GM18507 (cell line): Measurements from ENCODE around the gene ASB18.

Experiments
- DNase-seq: peaks from one replicate; pipeline ENCODE4 v3.0.0; 2011; ENCODE audit warnings: low read depth; ENCODE audit not compliant: insufficient read length; ENCODE audit errors: extremely low spot score
- FAIRE-seq: peaks from 2 replicates; lab custom pipeline; 2011; peaks lifted over from hg19 to GRCh38; lab: Jason Lieb, UNC

Gene ASB18

DNA sequence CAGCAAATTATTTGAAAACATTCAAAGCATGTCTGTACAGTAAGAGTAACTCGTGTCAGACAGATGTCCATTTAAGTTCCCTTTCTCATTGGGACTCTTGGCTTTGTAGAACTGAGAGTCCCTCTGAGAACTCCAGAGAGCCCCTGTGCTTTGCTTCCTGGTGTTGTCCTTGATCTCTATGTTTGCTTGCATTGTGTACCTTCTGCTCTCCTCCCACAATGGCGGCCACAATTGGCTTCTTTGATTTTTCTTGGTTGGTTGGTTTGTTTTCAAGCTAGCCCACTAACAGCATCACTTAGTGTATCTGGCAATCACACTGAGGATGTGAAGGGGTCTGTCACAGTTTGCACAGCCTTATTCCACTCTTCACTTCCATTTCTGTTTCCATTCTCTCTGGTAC lies 15.1 kb downstream of the ASB18 start:
- FAIRE-seq (no peak), DNase-seq (no peak)

DNA sequence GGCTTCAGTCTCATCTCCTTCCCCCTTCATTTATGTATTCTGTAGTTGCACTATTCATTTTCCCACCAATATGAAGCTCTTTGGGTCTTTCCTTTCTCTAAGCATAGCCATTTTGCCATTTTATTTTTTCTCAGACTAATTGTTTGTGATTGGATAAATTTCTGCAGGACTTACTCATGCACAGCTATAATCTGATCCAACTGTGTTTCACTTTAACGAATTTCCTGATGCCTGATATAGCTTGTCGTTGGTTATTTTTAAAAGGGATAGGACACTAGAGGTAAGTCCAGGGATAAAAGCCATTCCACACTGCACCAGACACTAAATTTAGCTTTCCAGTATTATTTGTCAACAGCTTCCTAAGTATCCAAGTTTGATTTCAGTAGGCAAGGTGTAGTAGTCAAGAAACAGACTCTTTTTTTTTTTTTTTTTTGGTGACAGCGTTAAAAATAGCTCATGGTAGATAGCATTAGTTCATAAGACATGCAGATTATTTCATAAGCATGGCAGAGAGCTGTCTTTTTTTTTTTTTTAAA lies 17.4 kb downstream of the ASB18 start:
- FAIRE-seq: no peak

DNA sequence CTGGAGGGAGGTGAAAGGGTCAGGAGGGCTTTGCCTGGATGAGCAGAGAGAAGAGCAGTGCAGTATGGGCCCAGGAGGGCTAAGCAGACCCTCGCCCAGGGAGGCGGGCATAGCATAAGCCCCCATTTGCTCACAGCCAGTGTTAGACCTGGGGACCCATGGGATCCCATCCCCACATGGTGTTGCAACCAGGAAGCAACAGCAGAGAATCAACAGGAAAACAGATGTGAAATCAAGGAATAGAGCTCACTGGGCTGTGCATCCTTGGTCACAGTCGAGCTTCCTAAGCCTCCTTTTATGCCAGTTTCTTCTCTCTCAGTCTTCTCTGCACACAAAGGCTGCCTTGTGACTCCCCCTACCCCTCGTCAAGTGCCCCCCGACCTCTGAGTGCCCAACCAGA lies 19.9 kb downstream of the ASB18 start:
- FAIRE-seq (no peak), DNase-seq (no peak)

More for the DNA sequence above, 17.4 kb downstream of the ASB18 start:
- no peak for DNase-seq

DNA sequence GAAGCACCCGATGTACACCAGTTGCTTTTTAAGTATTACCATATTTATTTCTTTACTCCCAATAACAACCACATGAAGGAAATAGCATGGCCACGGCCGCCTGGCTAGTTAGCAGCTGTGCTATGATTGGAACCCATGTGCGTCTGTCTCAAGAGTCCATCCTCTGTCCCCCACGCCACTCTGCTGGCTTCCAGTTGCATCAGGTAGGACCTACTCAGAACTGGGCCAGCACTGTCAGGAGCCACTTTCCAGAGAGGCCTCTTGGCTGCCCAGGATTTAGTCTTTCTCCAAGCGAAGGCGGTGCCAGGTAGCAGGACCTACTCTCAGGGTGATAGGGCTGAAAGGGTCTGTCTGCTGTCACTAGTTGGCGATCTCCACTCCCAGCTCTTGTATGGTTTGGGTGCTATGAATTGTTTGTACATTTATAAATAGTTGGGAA lies 22.1 kb downstream of the ASB18 start:
- DNase-seq (no peak), FAIRE-seq (no peak)

DNA sequence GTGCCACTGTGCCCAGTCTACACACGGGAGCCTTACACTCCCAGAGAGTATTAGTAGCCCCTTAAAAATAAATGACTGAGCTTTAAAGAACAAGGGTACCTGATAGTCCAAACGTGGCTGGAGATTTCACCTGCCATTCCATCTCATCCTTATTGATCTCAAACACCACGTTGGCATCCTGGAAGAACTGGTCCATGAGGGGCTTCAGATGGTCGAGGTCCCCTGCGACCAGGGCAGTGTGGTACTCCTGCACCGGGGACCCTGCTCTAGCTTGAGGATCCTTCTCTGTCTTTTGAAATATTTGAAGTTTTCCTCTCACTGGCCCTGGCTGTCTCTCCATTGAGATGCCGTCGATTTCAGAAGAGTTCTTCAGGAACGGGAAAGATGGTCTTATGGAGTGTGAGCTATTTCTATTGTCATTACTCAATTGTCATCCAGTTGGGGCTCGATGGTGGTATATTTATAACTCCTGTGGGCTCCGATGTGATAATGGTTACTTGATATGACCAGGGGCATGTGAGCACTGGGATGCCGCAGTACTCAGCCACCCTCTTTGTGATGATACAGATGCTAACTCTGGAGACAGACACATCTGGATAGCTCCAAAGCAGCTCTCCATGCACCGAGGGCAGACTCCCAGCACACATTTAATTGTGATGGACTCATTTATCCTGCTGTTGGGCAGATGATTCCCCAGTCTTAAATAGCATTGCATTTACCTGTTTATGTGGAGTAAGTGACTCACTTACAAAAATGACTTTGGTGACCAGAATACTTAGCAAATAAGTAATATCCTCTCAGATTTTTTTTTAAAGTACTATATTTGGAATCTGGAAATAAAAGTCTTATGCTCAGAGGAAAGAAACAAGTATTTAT lies 22.8 kb downstream of the ASB18 start:
- FAIRE-seq (no peak), DNase-seq (no peak)

DNA sequence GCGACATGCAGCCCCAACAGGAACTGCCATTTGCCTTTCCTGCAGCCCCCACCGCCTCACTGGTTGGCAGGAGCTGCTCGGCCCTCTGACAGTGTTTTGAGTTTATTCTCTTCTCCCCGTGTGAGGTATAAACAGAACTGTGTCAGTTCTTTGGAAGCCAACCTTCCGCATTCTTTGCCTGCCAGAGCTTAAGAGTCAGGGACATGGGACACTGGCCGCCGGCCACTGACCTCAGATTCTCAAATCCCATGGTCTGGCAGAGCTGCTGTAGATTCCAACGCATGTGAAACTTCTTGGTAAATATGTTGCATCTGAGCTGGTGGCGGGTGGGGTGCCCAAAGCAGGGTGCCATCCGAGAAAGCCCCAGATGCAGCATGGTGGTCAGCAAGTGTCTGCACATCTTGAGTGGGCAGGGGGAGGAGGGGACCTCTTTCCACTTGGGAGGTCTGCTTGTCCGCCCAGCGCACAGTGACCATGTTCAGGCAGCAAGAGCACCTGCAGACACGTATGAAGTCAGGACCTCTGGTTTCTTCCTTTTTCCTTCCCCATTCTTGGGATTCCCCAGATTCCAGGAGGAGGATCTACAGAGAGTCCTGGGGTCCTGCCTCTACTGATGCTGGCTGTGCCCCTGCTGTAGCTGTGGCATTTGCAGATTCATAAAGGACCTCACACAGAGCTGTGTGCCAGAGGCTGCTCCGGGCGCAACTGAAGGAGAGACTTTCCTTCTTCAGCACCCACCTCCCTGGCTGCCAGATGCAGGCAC lies 23.8 kb downstream of the ASB18 start:
- DNase-seq (no peak), FAIRE-seq (no peak)

DNA sequence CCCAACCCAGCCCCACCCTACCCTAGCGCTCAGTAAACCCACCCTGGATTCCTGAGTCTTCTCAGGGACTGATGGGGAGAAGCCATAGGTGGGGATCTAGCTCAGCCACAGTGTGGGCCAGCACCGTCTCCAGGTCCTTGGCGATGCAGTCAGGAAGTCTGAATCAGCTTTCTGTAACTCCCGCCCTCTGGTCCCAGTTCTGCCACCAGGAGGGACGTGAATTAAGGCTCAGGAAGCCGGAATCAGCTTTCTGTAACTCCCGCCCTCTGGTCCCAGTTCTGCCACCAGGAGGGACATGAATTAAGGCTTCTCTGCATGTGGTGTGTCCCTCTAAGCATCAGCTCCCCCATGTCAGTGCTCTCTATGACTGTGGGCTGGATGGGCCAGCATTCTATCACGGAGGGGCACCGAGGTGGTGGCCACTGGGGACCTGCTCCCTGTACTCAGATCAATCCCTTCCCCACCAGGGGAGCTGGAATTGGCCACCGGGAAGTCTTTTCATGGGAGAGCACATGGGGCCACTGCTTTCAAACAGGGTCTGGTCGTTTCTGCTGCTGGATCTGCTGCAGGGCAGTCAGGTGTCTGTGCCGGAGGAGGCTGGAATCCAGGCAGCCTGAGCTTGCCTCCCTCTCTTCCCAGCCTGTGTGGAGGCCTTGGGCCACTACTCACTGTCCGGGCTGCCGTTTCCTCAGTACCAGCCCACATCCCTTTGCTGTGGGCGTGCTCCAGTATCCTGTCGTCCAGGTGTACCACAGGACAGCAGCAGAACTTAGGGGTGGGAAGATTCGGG lies 24.7 kb downstream of the ASB18 start:
- FAIRE-seq: no peak

DNA sequence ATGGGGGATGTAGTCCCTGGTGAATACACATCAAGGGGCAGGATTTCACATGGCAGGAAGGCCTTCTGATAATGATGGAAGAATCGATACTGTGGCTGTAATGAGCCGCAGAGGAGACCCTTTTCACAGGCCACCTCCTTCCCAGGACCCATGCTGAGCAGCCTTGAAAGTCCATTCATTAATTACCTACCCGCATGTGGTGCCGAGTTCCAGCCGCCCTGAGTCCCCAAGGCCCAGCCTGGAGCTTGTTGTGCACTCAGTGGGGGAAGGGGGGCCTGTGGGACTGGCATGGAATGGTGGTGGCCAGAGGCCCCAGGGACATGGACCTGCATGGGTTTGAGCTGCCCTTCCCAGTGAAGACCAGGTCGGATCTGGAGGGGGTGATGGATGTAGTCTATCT lies 25.5 kb downstream of the ASB18 start:
- FAIRE-seq (no peak), DNase-seq (no peak)

More for the DNA sequence above, 24.7 kb downstream of the ASB18 start:
- no peak for DNase-seq

DNA sequence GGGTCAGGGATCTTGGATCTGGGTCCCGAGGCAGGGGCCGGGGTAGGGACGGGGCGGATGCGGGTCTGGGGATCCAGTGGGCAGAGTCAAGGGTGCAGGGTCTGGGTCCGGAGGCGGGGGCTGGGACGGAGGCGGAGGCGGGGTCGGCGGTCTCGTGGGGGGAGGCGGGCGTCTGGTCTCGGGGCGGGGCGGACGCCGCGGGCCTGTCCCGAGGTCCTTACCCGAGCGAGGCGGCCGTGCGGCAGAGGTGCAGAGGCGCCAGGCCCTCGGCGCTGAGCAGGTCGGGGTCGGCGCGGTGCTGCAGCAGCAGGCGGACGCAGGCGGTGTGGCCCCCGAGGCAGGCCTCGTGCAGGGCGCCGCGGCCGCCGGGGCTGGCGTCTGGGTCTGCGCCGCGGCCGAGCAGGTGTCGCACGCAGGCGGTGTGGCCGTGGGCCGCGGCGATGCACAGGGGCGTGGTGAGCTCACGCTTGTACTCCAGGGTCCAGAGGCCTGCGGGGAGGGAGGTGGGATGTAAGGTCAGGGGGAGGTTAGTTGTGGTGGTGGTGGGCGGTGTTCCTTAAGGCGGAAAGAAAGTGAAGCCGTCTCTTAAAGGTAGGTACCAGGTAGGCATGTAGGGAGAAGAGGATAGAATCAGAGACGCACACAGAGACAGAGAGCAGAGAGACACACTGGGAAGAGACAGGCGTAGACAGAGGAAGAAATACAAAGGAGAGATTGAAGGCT lies 26.6 kb downstream of the ASB18 start:
- no peak for FAIRE-seq
- no peak for DNase-seq

DNA sequence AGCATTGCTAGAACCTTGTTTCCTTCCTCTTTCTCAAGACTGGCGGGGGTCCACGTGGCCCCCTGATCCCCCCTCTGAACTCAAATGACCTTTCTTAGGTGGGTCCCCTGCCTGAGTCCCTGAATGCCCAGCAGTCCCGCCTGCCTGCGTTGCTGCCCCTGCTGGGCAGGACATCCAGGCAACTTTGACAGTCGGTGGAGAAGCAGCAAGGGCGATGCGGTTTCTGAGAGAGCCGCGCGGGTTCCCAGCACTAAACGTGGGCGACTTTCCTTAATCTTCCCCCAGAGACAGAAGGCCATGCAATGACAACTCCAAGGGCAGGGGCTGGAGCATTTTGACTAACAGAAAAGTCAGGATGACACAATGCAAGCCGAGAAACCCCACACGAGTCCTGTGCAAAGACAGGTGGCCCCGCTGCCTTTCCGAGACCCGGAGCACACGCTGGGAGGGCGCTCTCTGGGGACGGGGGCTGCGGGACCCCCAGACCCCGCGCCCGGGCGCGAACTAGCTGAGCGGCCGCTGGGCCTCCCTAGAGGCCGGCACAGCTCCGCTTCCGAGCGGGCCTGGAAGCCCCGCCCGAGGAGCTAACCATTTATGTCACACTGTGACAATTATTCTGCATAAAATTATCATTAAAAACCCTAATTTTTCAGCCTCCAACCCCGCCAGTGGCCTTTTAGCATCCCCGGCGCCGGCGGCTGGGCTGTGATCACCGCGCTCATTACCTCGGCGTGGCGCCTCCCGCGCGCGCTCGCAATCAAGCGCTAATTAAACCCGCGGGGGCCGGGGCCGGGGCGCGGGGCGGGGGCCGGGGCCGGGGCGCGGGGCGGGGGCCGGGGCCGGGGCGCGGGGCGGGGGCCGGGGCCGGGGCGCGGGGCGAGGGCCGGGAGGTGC lies 27.4 kb downstream of the ASB18 start:
- no peak for FAIRE-seq
- DNase-seq: no peak

DNA sequence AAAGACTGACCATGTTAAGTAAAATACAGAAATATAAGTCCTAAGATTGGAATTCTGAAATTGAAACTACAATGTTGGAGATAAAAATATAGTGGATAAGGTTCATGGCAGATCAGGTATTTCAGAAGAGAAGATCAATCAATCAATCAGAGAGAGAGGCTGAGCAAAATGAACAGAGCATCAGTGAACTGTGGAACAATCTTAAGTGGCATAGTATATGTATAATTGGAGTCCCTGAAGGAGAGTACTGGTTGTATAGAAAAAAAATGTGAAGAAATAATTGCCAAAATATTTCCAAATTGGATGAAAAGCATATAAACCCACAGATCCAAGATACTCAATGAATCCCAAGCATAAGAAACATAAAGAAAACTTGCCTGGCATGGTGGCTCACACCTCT lies 35.0 kb downstream of the ASB18 start:
- DNase-seq: no peak
- FAIRE-seq: no peak

DNA sequence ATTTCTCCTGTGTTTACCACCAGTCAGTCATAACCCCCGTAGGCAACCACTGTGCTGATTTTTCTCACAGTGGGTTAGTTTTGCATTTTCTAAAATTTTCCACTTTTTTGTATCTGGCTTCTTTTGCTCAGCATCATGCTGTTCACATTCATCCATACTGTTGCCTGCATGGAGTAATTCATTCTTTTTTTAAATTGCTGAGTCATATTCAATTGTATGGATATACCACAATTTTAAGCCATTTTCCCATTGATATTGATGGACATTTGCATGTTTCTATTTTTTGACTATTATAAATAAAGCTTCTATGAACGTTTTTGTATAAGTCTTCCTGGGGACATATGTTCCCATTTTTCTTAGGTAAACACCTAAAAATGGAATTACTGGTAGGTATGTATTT lies 40.5 kb downstream of the ASB18 start:
- DNase-seq (no peak), FAIRE-seq (no peak)

DNA sequence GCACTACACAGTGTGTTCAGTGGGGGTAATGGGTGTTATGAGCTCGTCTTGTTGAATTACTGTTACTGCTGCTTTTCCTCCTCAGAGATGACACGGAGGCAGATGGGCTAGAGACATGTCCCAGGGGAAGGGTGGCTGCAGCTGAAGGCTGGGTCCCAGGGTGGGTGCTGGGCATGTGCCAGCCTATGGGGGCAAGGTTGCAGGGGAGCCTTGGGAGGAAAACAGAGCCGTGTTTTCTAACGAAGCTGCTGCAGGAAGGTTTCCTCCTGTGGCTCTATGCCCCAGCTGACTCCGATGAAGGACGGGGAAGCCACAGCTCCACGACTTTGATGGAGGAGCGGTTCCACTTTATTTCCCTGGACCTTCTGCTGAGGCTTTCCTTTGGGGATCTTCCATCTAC lies 42.4 kb downstream of the ASB18 start:
- DNase-seq (no peak), FAIRE-seq (no peak)

DNA sequence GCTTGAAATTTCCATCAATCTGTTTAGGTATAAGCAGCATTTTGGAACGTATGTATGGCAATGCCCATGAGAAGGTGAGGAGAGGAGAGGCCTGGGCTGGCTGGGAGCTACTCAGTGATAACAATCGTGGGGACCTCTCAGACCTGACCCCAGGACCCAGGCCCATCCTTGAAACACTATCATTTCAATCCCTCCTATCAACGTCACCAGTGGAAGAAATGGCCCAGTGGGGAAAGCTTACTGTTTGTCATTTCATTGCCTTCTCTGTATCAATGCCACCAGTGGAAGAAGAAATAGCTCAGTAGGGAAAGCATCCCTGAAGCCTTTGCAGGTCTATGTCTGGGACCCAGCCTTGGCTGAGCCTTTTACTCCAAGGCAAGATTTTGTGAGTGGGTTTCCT lies 44.8 kb downstream of the ASB18 start:
- FAIRE-seq: no peak

DNA sequence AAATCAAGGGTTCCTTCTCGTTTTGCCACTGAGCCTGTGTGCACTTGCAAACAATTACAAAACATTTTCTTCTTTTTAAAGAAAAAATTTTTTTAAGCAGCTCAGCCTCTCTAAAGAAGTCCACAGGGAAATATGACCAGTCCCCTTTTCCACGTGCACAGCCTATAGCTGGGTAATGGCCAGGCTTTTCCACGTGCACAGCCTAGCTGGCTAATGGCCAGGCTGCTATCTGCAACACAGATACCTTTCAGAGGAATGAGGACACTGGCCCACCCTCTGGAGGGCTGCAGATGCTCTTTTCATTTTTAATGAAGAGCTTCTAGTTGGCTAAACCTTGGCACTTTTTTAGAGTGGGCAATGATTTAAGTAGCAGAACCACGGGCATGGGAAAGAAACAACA lies 46.3 kb downstream of the ASB18 start:
- FAIRE-seq: no peak
- DNase-seq: no peak

More for the DNA sequence above, 44.8 kb downstream of the ASB18 start:
- no peak for DNase-seq

DNA sequence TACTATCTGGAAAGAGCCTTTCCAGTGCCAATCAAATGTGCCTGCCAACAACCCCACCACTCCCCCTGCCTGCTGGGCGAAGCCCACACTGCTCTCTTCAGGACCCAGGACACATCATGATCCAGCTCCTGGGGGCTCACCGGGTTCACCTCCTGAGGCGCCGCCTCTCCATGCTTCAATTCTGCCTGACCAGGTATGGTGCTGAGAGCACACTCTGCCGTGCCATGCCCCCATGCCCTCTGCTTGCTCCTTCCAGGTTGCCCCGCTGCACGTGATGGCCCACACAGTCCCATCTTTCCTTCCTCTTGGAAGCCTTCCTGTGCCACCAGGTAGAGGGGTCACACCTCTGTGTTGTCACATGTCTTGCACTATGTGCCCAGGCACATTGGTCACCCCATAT lies 47.5 kb downstream of the ASB18 start:
- FAIRE-seq (no peak), DNase-seq (no peak)

DNA sequence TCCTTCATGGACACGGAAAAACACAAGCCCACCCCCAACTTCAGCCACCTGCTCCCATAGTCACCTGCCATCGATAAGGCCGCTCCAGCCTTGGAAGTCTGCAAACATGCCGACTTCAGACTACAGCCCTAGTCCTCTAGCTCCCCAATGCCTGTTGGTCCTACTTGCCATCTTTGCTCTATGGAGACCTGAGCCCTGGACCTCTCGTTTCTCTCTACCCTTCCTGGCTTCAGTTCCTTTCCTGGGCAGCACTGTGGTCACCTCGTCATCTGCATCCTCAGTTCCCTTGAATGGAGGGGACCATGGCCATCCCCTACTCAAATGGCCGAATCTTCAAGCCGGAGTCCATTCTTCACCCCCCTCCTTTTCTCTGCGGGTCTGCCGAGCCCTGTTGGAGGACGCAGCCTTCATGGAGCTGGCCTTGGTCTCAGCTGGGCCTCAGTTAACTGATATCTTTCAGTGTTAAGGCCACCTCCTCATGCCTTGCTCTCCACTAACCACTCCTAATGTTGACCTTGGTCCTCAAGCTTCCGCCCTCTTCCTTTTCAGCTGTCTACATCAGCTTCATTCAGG lies 48.4 kb downstream of the ASB18 start:
- FAIRE-seq: no peak
- DNase-seq: no peak

DNA sequence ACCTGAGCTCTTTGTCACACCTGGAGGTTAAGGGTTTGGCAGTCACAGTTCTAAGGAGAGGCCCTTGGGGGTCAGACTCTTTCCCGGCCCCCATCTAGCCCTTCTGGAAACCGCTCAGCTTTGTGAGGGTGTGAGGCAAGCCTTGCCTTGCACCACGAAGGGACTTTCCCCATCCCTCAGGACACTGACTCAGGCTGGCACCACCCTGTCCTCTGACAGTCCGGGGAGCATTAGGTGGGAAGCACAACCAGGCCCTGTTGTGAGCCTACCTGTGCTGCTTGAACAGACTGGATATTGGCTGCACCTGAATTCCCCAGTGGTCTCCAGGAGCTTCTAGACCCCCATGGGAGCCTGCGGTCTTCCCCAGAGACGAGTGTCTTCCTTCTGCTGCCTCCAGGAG lies 49.0 kb downstream of the ASB18 start:
- FAIRE-seq: no peak
- DNase-seq: no peak
